GM21717 (cell line): ENCODE results near the gene ATP4A.
"Not testable (repeated sequence)": the region's sequence is repeated elsewhere in the genome, so short reads cannot be mapped to it uniquely, and the experiment has no call there.

Experiments used
- ATAC-seq: cut with Tn5 transposase; IDR thresholded peaks from one replicate; pipeline ENCODE4 v1.9.1; 2021; ENCODE audit warnings: mild to moderate bottlenecking, moderate library complexity; ENCODE audit not compliant: unreplicated experiment

Gene ATP4A

DNA sequence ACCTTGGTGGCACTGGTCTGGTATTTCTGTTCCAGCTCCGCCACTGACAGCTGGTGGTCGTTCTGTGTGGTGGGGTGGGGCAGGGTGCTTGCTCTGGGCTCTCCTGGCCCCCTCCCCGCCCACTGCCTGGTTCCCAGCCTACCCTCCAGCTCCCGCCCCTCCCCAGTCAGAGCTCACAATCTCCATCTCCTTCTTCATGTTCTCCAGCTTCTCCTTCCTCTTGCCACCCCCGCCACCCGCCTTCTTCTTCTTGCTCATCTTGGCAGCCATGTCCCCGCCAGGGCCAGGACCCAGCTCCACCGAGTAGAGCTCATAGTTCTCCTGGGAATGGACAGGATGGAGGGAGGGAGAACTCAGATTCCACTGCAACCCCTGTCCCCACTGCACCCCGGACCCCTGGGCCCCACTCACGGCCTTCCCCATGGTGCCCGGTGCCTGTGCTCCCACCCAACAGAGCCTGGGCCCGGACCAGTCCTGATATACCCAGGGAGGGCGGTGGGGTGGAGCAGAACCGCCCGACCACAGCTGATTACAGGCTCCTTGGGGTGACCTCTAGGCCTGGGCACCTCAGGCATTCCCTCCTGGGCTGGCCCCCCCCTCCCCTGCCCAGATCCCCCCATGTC lies at the start of gene ATP4A:
TSS of gene ATP4A (minus strand) at position 452 of the 623 bp plus-strand sequence. CDS start at position 423, 29 bp downstream.
- no peak for ATAC-seq

- peak; percentile 64 for ATAC-seq
Measured at GRCh38 chr19:35612559-35613321, 49.3 kb upstream of the ATP4A start, which contains the start of gene HAUS5. TSS of gene HAUS5 (plus strand) at chr19:35612735. CDS start at chr19:35612795, 60 bp downstream.

- ATAC-seq = no peak
Measured at GRCh38 chr19:35612224-35612558, 48.7 kb upstream of the ATP4A start.

GRCh38 chr19:35609851-35610353 lies 46.4 kb upstream of the ATP4A start:
- ATAC-seq = no peak

DNA sequence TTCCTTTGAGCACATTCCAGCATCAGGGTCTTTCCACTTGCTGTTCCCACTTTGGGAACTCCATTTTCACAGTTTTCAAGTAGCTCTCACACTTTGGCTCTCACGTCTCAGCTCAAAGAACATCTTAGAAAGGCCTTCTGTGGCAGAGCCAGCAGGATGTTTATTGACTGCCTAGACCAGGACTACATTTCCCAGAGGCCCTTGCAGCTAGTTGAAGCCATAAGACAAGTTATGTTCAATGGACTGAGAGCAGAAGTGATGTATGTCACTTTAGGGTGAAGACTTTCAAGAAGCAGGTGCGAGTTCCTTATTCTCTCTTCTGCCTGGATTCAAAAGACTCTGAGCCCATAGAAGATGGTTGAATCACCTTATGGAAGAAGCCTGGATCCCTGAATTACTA lies 44.8 kb upstream of the ATP4A start:
- ATAC-seq = no peak

DNA sequence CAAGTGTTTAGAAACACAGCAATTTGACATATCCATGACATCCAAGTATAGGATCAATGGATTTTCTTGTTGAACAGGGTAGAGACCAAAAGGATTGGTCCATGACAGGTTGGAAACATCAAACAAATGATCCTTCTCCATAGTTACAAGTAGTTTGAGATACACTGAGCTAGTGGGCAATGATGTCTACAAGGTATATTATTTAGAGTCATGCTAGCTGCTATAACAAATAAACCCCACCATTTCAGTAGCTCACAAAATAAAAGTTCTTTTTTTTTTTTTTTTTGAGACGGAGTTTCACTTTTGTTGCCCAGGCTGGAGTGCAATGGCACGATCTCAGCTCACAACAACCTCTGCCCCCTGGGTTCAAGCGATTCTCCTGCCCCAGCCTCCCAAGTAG lies 44.2 kb upstream of the ATP4A start:
- no peak for ATAC-seq

- ATAC-seq = not testable (repeated sequence)
Measured at GRCh38 chr19:35607170-35607569, 43.7 kb upstream of the ATP4A start.

GRCh38 chr19:35604436-35604835 lies 41.0 kb upstream of the ATP4A start:
- not testable (repeated sequence) for ATAC-seq

DNA sequence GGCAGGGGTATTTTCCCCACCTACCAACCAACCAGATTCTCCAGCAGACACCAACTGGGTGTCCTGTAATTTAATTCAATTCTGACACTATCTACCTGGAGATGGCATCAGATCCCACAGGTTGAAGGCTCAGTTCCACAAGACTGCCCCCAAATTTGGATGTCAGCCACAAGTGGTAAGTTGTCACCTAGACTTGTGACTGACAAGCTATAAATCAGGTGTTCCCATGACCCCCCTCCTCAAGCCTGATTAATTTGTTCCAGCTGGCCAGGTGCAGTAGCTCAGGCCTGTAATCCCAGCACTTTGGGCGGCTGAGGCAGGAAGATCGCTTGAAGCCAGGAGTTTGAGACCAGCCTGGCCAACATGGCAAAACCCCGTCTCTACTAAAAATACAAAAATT lies 38.5 kb upstream of the ATP4A start:
- no peak for ATAC-seq

DNA sequence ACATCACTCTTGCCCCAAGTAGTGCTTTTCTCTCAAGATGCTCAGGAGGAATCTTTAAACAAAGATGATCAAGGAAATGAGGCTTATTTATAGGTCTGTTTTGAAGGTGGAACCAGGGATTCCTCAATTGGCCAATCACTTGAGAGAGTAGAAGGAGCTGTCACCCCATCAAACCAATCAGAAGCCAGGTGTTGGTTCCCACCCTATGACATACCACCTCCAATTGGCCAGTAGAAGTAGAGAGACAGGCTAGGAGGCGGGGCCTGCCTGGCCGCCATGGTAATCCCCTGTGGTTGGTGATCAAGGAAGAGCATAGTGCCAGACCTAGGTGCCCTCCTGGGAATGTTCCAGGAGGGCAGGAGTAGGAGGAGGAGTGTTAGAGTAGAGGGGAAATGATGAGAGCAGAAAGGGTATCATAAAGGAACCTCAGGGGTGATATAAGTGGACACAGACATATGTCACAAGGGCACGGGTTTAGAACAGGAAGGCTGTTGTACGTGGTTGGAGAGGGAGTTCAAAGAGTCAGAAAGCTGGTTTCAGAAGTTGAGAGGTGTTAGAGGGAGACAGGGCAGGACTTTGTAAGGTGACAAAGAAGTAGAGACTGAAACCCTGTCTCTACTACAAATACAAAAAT lies 33.0 kb upstream of the ATP4A start:
- no peak for ATAC-seq

GRCh38 chr19:35595928-35596327 lies 32.5 kb upstream of the ATP4A start:
- no peak for ATAC-seq

GRCh38 chr19:35595026-35595425 lies 31.6 kb upstream of the ATP4A start:
- not testable (repeated sequence) for ATAC-seq

- no peak for ATAC-seq
Measured at GRCh38 chr19:35592226-35592625, 28.8 kb upstream of the ATP4A start.

DNA sequence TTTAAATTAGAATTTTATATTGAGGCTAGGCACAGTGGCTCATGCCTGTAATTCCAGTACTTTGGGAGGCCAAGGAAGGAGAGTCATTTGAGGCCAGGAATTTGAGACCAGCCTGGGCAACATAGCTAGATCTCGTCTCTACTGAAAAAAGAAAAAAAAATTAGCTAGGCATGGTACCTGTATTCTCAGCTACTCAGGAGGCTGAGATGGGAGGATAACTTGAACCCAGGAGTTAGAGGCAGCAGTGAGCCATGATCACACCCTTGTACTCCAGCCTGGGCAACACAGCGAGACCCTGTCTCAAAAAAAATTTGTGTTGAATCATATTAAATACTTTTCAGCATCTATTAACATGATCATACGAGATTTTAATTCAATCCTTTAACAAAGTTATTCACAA lies 27.4 kb upstream of the ATP4A start:
- ATAC-seq = no peak

DNA sequence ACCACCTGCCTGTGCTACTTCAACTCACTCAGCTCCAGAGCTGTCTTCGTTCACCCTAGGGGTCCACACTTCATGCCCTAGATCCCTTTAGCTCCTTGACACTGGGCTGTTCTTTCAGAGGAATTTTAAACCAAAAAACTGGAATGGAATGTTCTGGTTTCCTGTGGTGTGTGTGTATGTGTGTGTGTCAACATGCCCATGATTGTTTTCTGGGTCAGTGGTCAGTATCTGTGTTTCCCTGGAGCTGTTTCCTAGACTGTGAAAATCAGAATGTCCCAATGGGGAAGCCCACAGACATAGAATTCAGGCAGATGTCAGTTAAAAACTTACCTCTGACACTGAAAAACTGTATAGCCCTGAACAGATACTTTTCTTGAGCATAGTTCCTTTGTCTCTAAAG lies 23.9 kb upstream of the ATP4A start:
- no peak for ATAC-seq

DNA sequence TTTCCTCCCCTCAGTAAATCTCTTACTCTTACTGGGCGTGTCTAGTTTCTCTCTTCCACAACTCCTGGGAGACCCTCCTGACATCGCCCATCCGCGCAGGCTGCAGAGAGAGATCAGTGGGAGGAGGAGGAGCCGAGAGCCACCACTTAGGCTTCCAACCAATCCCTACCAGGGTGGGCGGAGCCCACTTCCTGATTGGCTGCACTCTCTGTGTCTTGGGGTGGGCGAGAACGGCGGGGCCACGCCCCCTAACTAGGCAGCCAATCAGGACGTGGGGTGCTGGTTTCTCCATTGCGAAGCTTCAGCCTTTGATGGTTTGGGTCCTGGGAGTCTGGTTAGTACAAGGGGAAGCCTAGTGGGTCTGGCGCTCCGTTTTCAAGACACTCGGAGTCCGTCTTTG lies 22.4 kb upstream of the ATP4A start, which contains the start of gene PMIS2:
TSS of gene PMIS2 (plus strand) at position 326 of the 400 bp plus-strand sequence. CDS start 87 bp downstream, outside the sequence.
- no peak for ATAC-seq

DNA sequence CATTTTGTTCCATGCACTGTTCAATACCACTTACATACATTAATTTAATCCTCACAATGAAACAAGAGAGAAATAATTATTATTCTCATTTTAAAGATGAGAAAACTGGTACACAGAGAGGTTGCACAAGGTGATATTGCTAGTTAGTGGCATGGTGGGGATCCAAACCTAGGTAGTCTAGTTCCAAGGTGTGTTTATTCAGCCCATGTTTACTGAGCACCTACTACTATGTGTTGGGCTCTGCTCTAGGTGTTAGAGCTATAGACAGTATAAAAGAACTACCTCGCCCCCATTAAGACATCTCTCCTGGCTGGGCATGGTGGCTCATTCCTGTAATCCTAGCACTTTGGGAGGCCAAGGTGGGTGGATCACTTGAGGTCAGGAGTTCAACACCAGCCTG lies 19.3 kb upstream of the ATP4A start:
- ATAC-seq = no peak

DNA sequence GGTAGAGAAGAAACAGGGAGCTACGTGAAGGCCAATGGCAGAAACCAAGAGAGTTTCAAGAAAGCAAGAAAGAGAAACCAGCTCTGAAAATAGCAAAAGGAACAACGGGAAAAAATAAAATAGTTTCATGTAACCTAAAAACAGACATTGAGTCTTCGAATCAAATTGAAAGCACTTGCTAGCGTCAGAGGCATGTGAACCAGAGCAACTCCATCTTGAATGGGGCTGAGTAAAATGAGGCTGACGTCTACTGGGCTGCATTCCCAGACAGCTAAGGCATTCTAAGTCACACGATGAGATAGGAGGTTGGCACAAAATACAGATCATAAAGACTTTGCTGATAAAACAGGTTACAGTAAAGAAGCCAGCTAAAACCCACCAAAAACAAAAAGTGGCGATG lies 15.2 kb upstream of the ATP4A start:
- no peak for ATAC-seq

DNA sequence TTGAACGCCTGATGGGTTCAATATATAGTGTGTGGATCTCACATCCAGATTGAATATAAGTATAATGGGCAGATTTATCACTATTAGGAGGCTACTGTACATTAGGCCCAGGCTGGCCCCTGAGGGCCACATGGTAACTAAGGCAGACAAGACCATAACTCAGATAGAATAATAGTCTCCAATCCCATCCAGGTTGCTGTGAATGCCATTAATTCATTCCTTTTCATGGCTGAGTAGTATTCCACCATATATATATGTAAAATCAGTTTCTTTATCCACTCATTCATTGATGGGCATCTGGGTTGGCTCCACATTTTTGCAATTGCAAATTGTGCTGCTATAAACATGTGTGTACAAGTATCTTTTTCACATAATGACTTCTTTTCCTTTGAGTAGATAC lies 14.5 kb upstream of the ATP4A start:
- ATAC-seq = no peak

DNA sequence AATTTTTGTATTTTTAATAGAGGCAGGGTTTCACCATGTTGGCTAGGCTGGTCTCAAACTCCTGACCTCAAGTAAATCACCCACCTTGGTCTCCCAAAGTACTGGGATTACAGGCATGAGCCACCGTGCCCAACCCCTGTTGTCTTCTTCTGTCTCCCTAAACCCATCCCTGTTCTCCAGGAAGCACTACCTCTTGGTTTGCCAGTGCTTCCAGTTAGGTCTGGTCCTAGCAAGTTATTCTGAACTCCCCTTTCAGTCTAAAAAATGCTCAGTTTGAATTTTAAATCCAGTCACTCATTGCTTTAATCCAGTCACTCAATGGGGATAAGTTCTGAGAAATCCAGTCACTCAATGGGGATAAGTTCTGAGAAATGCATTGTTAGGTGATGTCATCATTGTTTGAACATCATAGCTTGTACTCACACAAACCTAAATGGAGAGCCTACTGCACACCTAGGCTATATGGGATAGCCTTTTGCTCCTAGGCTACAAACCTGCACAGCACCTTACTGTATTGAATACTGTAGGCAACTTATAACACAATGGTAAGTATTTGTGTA lies 8.0 kb upstream of the ATP4A start:
- no peak for ATAC-seq

DNA sequence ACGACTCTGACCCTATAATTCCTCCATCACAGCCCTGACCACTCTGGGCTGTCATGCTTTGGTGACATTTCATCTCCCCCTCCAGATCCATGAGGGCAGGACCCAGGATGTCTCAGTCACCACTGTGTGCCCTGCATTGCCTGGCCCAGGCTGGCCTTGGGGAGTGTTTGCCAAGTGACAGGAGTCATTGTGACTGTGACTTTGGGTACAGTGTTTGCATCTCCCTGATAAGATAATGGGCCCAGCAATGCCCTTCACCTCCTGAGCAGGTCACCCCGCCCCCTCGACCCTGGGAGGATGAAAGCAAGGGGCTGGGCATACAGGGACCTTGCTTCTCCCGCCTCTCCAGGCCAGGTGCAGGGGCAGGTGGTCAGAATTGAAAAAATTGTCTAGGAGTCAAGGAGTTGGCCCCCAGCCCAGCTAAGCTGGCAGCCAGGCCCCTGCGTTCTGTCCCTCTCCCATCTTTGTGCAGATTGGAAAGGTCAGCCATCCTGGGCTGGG lies 5.9 kb upstream of the ATP4A start:
- no peak for ATAC-seq
